Activated B cell treated with CpG ODN at 0.5 μM for 24 hours (primary cell): ENCODE results near the gene TEPSIN. TPM values are rescaled to one million over a fixed set of nuclear protein-coding genes. Genes with fewer than 3 reads are reported as not detected.

Experiments used
- ATAC-seq: fragments of 200-7000 bp; cut with Tn5 transposase; one replicate; pipeline ENCODE4 v1.10.0; 2021; ENCODE audit warnings: low read depth, mild to moderate bottlenecking, moderate library complexity
- CTCF ChIA-PET: fragments of 350-600 bp; sonication (Branson Sonifier 250); formaldehyde crosslinking; loops from one replicate; lab custom pipeline; 2021; ENCODE audit warnings: antibody characterized with exemption; lab: Charles Lee
- POLR2A ChIA-PET: fragments of 350-600 bp; sonication (Branson Sonifier 250); formaldehyde crosslinking; loops from one replicate; lab custom pipeline; 2021; ENCODE audit warnings: antibody characterized with exemption; lab: Charles Lee
- DNase-seq: peaks from one replicate; pipeline ENCODE4 v3.0.0; 2022
- H3K27ac Mint-ChIP-seq: one replicate; pipeline ENCODE4 v1.8.0; 2020; ENCODE audit warnings: mixed read lengths
- H3K27me3 Mint-ChIP-seq: one replicate; pipeline ENCODE4 v1.8.0; 2021; ENCODE audit warnings: mixed read lengths
- H3K36me3 Mint-ChIP-seq: one replicate; pipeline ENCODE4 v1.8.0; 2021; ENCODE audit warnings: low read depth, mixed read lengths
- H3K4me1 Mint-ChIP-seq: one replicate; pipeline ENCODE4 v1.8.0; 2021; ENCODE audit warnings: mixed read lengths
- H3K4me3 Mint-ChIP-seq: one replicate; pipeline ENCODE4 v1.8.0; 2020; ENCODE audit warnings: mild to moderate bottlenecking, mixed read lengths
- H3K9me3 Mint-ChIP-seq: one replicate; pipeline ENCODE4 v1.8.0; 2020; ENCODE audit warnings: mixed read lengths
- intact Hi-C: fragments of 100-400 bp; cut with micrococcal nuclease; formaldehyde crosslinking; loops from one replicate; pipeline ENCODE4 v1.15.1; 2024
- total RNA-seq: library from RNA; stranded (reverse); gene quantifications from 2 replicates; pipeline ENCODE4 v1.2.3, GENCODE V29; 2022
- TF ChIP-seq, protein P1 (sequence below): fragments of 200-600 bp; IDR thresholded peaks from one replicate; pipeline ENCODE4 v1.8.0; 2022; ENCODE audit warnings: antibody characterized with exemption, mild to moderate bottlenecking

TEPSIN gene
- total RNA-seq, 1 donor from 2014 or later, result 102 TPM

DNA sequence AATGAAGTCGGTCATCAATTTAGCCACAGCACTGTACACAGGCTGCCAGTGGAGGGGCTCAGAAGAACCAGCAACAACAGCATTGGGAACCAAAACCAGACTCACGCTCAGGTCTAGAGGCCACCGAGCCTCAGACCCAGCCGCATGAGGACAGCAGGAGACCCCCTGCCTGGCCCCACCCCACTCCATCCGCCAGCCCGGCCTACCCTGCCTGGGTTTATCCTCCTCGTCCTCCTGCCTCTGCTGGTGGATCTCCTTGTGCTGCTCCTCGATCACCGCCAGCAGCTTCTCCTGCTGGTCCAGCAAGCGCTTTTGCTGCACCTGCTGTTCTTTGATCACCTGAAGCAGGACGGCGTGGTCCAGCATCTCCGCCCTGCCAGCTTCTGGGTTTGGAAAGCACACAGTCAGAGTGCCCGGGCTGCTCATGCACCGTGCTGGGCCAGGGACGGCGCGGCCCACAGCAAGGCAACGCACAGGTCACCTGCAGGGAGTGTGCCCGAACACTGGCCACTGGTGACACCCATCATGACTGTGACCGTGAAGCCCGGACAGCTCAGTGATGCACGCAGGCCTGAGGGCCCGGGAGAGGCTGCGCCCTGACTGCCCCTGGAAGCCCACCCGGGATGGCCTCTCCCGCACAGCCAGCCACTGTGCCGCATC, 8.0 kb upstream of the TEPSIN start:
- intact Hi-C loops, result no loop called here
- CTCF ChIA-PET, result interaction anchor here (1.5 kb wide), 1 partner anchor 354 kb away, joined by 4 read pairs; no protein-coding TSS in a partner anchor
- POLR2A ChIA-PET, result no interaction called here
- DNase-seq, result no peak
- no peaks in the 10 kb centered on the region for H3K27me3 Mint-ChIP-seq
- H3K9me3 Mint-ChIP-seq, result no peaks in the 10 kb centered on the region
- peaks cover 31% of the 10 kb centered on the region for H3K36me3 Mint-ChIP-seq
- H3K27ac Mint-ChIP-seq, result no peak overlapping the region
- peaks cover 18% of the 10 kb centered on the region for H3K4me1 Mint-ChIP-seq
- TF ChIP-seq, protein P1, sequence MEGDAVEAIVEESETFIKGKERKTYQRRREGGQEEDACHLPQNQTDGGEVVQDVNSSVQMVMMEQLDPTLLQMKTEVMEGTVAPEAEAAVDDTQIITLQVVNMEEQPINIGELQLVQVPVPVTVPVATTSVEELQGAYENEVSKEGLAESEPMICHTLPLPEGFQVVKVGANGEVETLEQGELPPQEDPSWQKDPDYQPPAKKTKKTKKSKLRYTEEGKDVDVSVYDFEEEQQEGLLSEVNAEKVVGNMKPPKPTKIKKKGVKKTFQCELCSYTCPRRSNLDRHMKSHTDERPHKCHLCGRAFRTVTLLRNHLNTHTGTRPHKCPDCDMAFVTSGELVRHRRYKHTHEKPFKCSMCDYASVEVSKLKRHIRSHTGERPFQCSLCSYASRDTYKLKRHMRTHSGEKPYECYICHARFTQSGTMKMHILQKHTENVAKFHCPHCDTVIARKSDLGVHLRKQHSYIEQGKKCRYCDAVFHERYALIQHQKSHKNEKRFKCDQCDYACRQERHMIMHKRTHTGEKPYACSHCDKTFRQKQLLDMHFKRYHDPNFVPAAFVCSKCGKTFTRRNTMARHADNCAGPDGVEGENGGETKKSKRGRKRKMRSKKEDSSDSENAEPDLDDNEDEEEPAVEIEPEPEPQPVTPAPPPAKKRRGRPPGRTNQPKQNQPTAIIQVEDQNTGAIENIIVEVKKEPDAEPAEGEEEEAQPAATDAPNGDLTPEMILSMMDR, result no peak
- no peak for ATAC-seq
- no peak overlapping the region for H3K4me3 Mint-ChIP-seq

DNA sequence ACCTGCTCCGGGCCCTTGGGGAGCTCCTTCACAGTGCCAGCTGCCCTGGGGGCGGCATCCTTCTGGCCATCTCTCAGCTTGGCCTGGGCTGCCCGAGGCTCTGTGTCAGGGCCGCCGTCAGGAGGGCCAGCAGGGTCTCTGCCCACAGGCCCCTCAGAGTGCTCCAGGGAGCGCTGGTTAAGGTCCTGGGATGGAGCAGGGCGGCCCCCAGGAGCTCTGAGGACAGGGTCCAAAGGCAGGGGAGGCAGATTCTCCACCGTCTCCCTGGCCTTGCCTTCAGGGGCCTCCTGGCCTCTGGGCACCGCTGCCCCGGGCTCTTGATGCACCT, 7.5 kb upstream of the TEPSIN start:
- ChIA-PET POLR2A (no interaction called here), CTCF (no interaction called here)
- ATAC-seq, result no peak
- Mint-ChIP-seq H3K27me3 (no peaks in the 10 kb centered on the region), H3K4me1 (peaks cover 18% of the 10 kb centered on the region), H3K4me3 (no peak overlapping the region), H3K9me3 (no peaks in the 10 kb centered on the region), H3K27ac (no peak overlapping the region), H3K36me3 (peaks cover 29% of the 10 kb centered on the region)
- TF ChIP-seq, protein P1, result no peak
- intact Hi-C loops, result no loop called here
- DNase-seq, result no peak

DNA sequence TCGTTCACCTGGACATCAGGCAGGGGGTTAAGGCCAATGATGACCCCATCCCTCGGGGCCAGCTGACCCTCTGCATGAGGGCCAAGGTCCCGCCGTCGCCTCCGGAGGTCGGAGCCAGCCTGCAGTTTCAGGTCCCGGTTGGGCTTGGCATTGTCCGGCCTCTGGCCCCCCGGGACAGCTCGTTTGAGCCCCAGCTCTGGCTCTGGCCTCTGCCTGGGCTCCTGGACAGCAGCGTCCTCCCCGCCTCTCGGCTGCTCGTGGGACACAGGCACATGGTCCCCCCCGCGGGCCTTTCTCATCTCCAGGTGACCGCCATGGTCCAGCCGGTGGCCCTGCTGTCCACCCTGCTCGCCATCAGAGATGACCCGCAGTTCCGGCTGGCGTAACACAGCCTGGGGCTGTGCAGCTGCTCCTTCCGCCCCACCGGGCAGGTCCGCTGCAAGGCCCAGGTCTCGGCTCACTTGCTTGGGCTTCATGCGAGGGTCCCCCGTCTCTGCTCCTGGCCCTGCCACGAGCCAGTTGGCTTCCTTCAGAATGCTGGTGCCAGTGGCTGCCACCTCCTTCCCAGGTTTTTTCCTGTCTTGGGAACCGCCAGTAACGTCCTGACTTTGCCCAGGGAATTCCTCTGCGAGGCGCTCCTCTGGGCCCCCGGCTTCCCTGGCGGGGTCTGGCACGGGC, 6.9 kb upstream of the TEPSIN start:
- intact Hi-C loops, result no loop called here
- TF ChIP-seq, protein P1, result no peak
- ChIA-PET CTCF (no interaction called here), POLR2A (no interaction called here)
- Mint-ChIP-seq H3K27ac (no peak overlapping the region), H3K27me3 (no peaks in the 10 kb centered on the region), H3K9me3 (no peaks in the 10 kb centered on the region), H3K4me3 (no peak overlapping the region), H3K36me3 (peaks cover 28% of the 10 kb centered on the region), H3K4me1 (peaks cover 21% of the 10 kb centered on the region)
- ATAC-seq (no peak), DNase-seq (no peak)

DNA sequence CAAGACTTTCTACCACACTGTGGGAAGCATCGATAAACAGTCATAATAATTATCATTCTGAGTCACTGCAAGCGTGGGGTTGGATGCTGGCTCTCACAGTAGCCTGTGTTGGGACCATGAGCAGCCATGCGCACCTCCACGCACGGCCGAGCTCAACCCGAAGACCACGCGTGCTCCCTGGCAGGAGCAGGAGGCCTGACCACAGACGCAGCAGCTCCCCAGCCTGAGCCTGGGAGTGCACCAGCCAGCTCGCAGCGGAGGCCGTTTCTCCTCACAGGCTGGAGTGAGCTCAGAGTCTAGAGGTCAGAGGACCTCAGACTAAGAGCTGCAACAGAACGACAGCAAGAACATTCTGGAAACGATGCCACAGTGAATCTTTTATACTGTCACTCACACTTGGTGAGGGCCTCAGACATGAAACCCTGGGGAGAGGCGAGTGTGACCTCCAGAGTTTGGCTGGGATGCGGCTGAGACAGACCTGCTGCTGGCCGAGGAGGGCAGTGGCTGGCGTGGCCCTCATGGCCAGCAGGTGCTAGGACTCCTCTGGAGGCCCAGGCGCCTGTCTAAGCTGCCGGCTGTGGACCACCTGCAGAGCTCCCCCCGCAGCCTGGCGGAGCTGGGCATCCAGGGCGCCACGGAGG, 6.3 kb upstream of the TEPSIN start:
- ATAC-seq (peak; percentile 43), DNase-seq (no peak)
- H3K4me1 Mint-ChIP-seq, result peaks cover 28% of the 10 kb centered on the region
- H3K27ac Mint-ChIP-seq, result peak overlapping the region; percentile 24
- CTCF ChIA-PET, result no interaction called here
- POLR2A ChIA-PET, result interaction anchor here (0.6 kb wide), 1 partner anchor 353 kb away, joined by 3 read pairs; no protein-coding TSS in a partner anchor
- no peak overlapping the region for H3K4me3 Mint-ChIP-seq
- no peaks in the 10 kb centered on the region for H3K9me3 Mint-ChIP-seq
- TF ChIP-seq, protein P1, result no peak
- H3K27me3 Mint-ChIP-seq, result no peaks in the 10 kb centered on the region
- intact Hi-C loops, result no loop called here
- H3K36me3 Mint-ChIP-seq, result peaks cover 24% of the 10 kb centered on the region
